IMR-90 (cell line): Measurements from ENCODE around the gene SLC51A. TPM values are rescaled to one million over a fixed set of nuclear protein-coding genes. Genes with fewer than 3 reads are reported as not detected.

Experiments
- ATAC-seq: fragments of 200-7000 bp; cut with Tn5 transposase; 2 replicates; pipeline ENCODE4 v1.9.1; 2020; ENCODE audit warnings: low read depth, mild to moderate bottlenecking, moderate library complexity
- BruUV-seq: library from RNA; stranded (reverse); fragments of 400-500 nt; replicated peaks from 2 replicates; lab custom pipeline; 2021; lab: Mats Ljungman, UMichigan
- CTCF ChIA-PET: fragments of 300-600 bp; formaldehyde crosslinking; extraction: SDS; loops from one replicate; lab custom pipeline; 2021; ENCODE audit warnings: antibody characterized with exemption; lab: Yijun Ruan, JAX
- POLR2A ChIA-PET: fragments of 300-600 bp; sonication (Branson Sonifier 250); formaldehyde crosslinking; loops from one replicate; lab custom pipeline; 2022; ENCODE audit warnings: antibody characterized with exemption; ENCODE audit not compliant: unreplicated experiment; lab: Charles Lee
- DNase-seq: peaks from one replicate; pipeline ENCODE4 v3.0.0; 2013
- H2AFZ ChIP-seq: replicated peaks from 2 replicates; pipeline ENCODE3; 2013; ENCODE audit warnings: low read length, mild to moderate bottlenecking; ENCODE audit not compliant: poor library complexity
- H2AK5ac ChIP-seq: 2 replicates; pipeline ENCODE4 v1.6.1; 2013; ENCODE audit warnings: low read depth, low read length, inconsistent platforms
- H2AK9ac ChIP-seq: replicated peaks from 2 replicates; pipeline ENCODE3; 2013; ENCODE audit warnings: mild to moderate bottlenecking, low read depth, low read length, moderate library complexity; ENCODE audit not compliant: poor library complexity
- H2BK120ac ChIP-seq: 2 replicates; pipeline ENCODE4 v1.6.1; 2013; ENCODE audit warnings: low read depth, low read length, inconsistent platforms
- H2BK15ac ChIP-seq: 3 replicates; pipeline ENCODE4 v1.6.1; 2013; ENCODE audit warnings: low read depth, low read length, inconsistent platforms
- H2BK20ac ChIP-seq: 2 replicates; pipeline ENCODE4 v1.6.1; 2013; ENCODE audit warnings: low read depth, mild to moderate bottlenecking, inconsistent platforms, low read length, moderate library complexity
- H2BK5ac ChIP-seq: 2 replicates; pipeline ENCODE4 v1.6.1; 2013; ENCODE audit warnings: mild to moderate bottlenecking, low read depth, low read length, inconsistent platforms; ENCODE audit not compliant: poor library complexity, severe bottlenecking
- H3K14ac ChIP-seq: replicated peaks from 2 replicates; pipeline ENCODE4 v1.6.1; 2013; ENCODE audit warnings: low read depth, low read length, inconsistent platforms
- H3K18ac ChIP-seq: 2 replicates; pipeline ENCODE4 v1.6.1; 2013; ENCODE audit warnings: low read depth, low read length, control low read depth
- H3K23ac ChIP-seq: 2 replicates; pipeline ENCODE4 v1.6.1; 2013; ENCODE audit warnings: low read depth, low read length, inconsistent platforms
- H3K27ac ChIP-seq: 2 replicates; pipeline ENCODE4 v1.5.1; 2013; ENCODE audit warnings: mild to moderate bottlenecking, control low read depth, low read length; ENCODE audit not compliant: insufficient read depth
- H3K27me3 ChIP-seq: 2 replicates; pipeline ENCODE4 v1.6.1; 2013; ENCODE audit warnings: low read length; ENCODE audit not compliant: control insufficient read depth, insufficient read depth
- H3K36me3 ChIP-seq: 2 replicates; pipeline ENCODE4 v1.6.1; 2013; ENCODE audit warnings: low read length, mixed read lengths; ENCODE audit not compliant: control insufficient read depth, insufficient read depth
- H3K4ac ChIP-seq: 2 replicates; pipeline ENCODE4 v1.6.1; 2013; ENCODE audit warnings: low read depth, low read length, inconsistent platforms
- H3K4me1 ChIP-seq: 2 replicates; pipeline ENCODE4 v1.6.1; 2013; ENCODE audit warnings: low read length, mixed read lengths; ENCODE audit not compliant: control insufficient read depth, insufficient read depth
- H3K4me2 ChIP-seq: 2 replicates; pipeline ENCODE4 v1.6.1; 2013; ENCODE audit warnings: low read depth, mild to moderate bottlenecking, control low read depth, low read length, moderate library complexity
- H3K4me3 ChIP-seq: 2 replicates; pipeline ENCODE4 v1.5.1; 2013; ENCODE audit warnings: low read depth, mild to moderate bottlenecking, control low read depth, low read length, moderate library complexity; ENCODE audit not compliant: insufficient read depth
- H3K56ac ChIP-seq: 2 replicates; pipeline ENCODE4 v1.6.1; 2013; ENCODE audit warnings: low read length, inconsistent platforms; ENCODE audit not compliant: insufficient read depth; ENCODE audit errors: extremely low read depth
- H3K79me1 ChIP-seq, 2 experiments: 2 replicates each; pipeline ENCODE4 v1.6.1; 2013; ENCODE audit warnings: low read length in 2 of 2, inconsistent platforms in 1 of 2, low read depth in 1 of 2
- H3K9ac ChIP-seq: 2 replicates; pipeline ENCODE4 v1.6.1; 2013; ENCODE audit warnings: low read depth, low read length, control low read depth
- H3K9me1 ChIP-seq: 2 replicates; pipeline ENCODE4 v1.6.1; 2013; ENCODE audit warnings: low read length, inconsistent platforms; ENCODE audit not compliant: insufficient read depth
- H3K9me3 ChIP-seq: 2 replicates; pipeline ENCODE4 v1.6.1; 2013; ENCODE audit warnings: low read length; ENCODE audit not compliant: control insufficient read depth, insufficient read depth
- H4K20me1 ChIP-seq: 2 replicates; pipeline ENCODE4 v1.6.1; 2013; ENCODE audit warnings: low read length, inconsistent platforms; ENCODE audit not compliant: insufficient read depth
- H4K5ac ChIP-seq: 2 replicates; pipeline ENCODE4 v1.6.1; 2013; ENCODE audit warnings: mild to moderate bottlenecking, low read depth, low read length, control low read depth
- H4K8ac ChIP-seq, 2 experiments: 2 replicates each; pipeline ENCODE4 v1.6.1; 2013; ENCODE audit warnings: low read depth in 2 of 2, low read length in 2 of 2, control low read depth in 1 of 2, inconsistent platforms in 1 of 2
- H4K91ac ChIP-seq: 2 replicates; pipeline ENCODE4 v1.6.1; 2013; ENCODE audit warnings: low read depth, low read length, inconsistent platforms; ENCODE audit not compliant: insufficient read depth
- MAFK ChIP-seq: IDR thresholded peaks from 2 replicates; pipeline ENCODE4 v1.6.1; 2012; ENCODE audit warnings: low read depth, low read length, improper control_type of control experiment
- NFE2L2 ChIP-seq: fragments of 150-350 bp; IDR thresholded peaks from 2 replicates; pipeline ENCODE4 v1.6.1; 2016; ENCODE audit warnings: low read depth, mild to moderate bottlenecking, low read length
- POLR2A ChIP-seq: IDR thresholded peaks from 2 replicates; pipeline ENCODE4 v1.6.1; 2012; ENCODE audit warnings: mild to moderate bottlenecking, low read depth, low read length
- RAD21 ChIP-seq: IDR thresholded peaks from 2 replicates; pipeline ENCODE4 v1.6.1; 2012; ENCODE audit warnings: low read length, improper control_type of control experiment
- RFX5 ChIP-seq: IDR thresholded peaks from 2 replicates; pipeline ENCODE4 v1.8.0; 2012; ENCODE audit warnings: low read depth, mild to moderate bottlenecking, low read length, moderate library complexity
- WGBS, 2 experiments: methylation state at CpG; one replicate each; pipeline versions ENCODE4 v1.1.5 to v1.1.7; 2013; ENCODE audit warnings: missing lambda C conversion rate in 2 of 2; ENCODE audit not compliant: insufficient read length in 1 of 2; ENCODE audit errors: extremely low coverage in 2 of 2; 5-methylcytosine and 5-hydroxymethylcytosine counted together
- dilution Hi-C: fragments of 300-500 bp; cut with HindIII; formaldehyde crosslinking; loops from one replicate; pipeline ENCODE4 v1.14.3; 2018; ENCODE audit warnings: low sequenced_read_pairs; ENCODE audit not compliant: unreplicated experiment
- in situ Hi-C: fragments of 300-500 bp; cut with MboI; formaldehyde crosslinking; loops from 3 replicates; pipeline ENCODE4 v1.14.3; 2019; ENCODE audit warnings: low sequenced_read_pairs, inconsistent platforms, mixed read lengths
- intact Hi-C: fragments of 100-400 bp; cut with micrococcal nuclease; formaldehyde crosslinking; loops from 2 replicates; pipeline ENCODE4 v1.10.0; 2022
- polyA plus RNA-seq, 3 experiments: library from polyadenylated mRNA; depleted of rRNA; stranded (reverse); fragments of >200 nt; gene quantifications; 2 replicates each; pipeline ENCODE4 v1.2.3, GENCODE V29; 2012; ENCODE audit warnings: low replicate concordance in 1 of 3
- total RNA-seq: library from RNA; depleted of rRNA; stranded (reverse); fragments of >200 nt; gene quantifications from 2 replicates; pipeline ENCODE4 v1.2.3, GENCODE V29; 2012

SLC51A gene
- total and polyA plus RNA-seq, 2 of the 4 experiments (the other 2 are of a cell fraction): not detected

DNA sequence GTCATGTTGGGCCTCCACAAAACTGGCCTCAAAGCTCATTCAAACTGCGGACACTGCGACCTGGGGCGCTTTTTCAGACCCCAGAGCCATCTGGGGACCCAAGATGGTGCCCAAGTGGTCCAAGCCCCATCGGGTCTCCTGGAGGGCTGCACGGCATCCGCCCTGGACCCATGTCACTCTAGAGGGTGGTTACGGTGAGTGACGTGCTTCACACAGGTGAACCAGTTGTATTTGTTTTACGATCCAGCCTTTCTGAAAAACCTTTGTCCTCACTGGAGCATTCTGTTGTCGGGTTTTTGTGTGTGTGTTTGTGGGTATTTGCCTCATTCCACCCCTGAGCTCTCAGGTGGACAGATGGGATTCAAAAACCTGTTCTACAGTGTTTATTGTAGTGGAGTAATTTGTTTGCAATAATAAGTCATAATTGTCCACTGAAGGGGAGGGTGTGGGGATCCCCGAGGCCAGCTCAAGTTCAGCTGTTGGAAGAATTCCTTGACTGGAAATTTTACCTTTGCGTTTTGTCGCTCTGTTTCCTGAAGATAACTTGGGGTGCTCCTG lies 1.9 kb downstream of the SLC51A start:
- Histone ChIP-seq H3K27ac (no peak overlapping the region), H3K4me2 (no peak overlapping the region)
- in situ Hi-C loops: no loop called here

More for the DNA sequence above, 1.9 kb downstream of the SLC51A start:
- H4K5ac ChIP-seq: no peak overlapping the region
- no peak overlapping the region for H2BK120ac ChIP-seq
- intact Hi-C loops (no loop called here), dilution Hi-C loops (no loop called here)
- no peaks in the 10 kb centered on the region for H3K9me3 ChIP-seq
- H4K20me1 ChIP-seq: no peaks in the 10 kb centered on the region; the same call in 1 of the 2 replicates
- no TSS peak for BruUV-seq
- 0 out of 2 replicates have a peak, but pooled peaks cover 2% of the 10 kb centered on the region for H3K4me1 ChIP-seq
- POLR2A ChIA-PET: no interaction called here
- no peak overlapping the region for H4K8ac ChIP-seq
- H2BK20ac ChIP-seq: no peak overlapping the region
- no peak overlapping the region for H4K91ac ChIP-seq
- CTCF ChIA-PET: no interaction called here
- 92% methylated on average over 6 of the region's 13 CpGs; no CpG with 5 or more reads in 1 of the 2 experiments for WGBS, 2 experiments
- no peaks in the 10 kb centered on the region for H3K36me3 ChIP-seq
- no peak overlapping the region for H2BK15ac ChIP-seq
- H2AK5ac ChIP-seq: no peak overlapping the region
- TF ChIP-seq RFX5 (no peak), POLR2A (no peak), MAFK (no peak), NFE2L2 (no peak), RAD21 (no peak)
- H3K27me3 ChIP-seq: peaks cover 9% of the 10 kb centered on the region; the same call in 1 of the 2 replicates
- H3K56ac ChIP-seq: no peak overlapping the region
- no peak overlapping the region for H3K18ac ChIP-seq
- H3K79me1 ChIP-seq: no peaks in the 10 kb centered on the region
- H3K14ac ChIP-seq: no peak overlapping the region; the same call in 1 of the 2 replicates
- ATAC-seq (no peak), DNase-seq (no peak)
- no peak overlapping the region for H2BK5ac ChIP-seq
- no peak overlapping the region for H3K23ac ChIP-seq
- 0 out of 2 replicates have a peak, but pooled peaks cover 3% of the 10 kb centered on the region for H3K9me1 ChIP-seq
- no peak overlapping the region for H2AFZ ChIP-seq
- no peak overlapping the region for H3K4ac ChIP-seq
- H2AK9ac ChIP-seq: no peak overlapping the region
- no peak overlapping the region for H3K9ac ChIP-seq
- H3K4me3 ChIP-seq: no peak overlapping the region
